HFF-Myc (cell line): ENCODE measurements around the gene COPS3.
A peak's percentile ranks its signal among the peaks of the same experiment; 100 is the strongest.

Experiments used
- DNase-seq: peaks from one replicate; pipeline ENCODE4 v3.0.0-alpha.2; 2011; ENCODE audit warnings: low read depth; ENCODE audit errors: extremely low read depth
- H3K4me3 ChIP-seq: replicated peaks from 2 replicates; pipeline ENCODE4 v1.5.1; 2011; ENCODE audit warnings: low read depth, mild to moderate bottlenecking, control low read depth, low read length
- TF ChIP-seq, protein P1 (sequence below): IDR thresholded peaks from 2 replicates; pipeline ENCODE4 v1.5.1; 2012; ENCODE audit warnings: mild to moderate bottlenecking, low read depth, low read length, control low read depth; ENCODE audit errors: missing control alignments

Gene COPS3

DNA sequence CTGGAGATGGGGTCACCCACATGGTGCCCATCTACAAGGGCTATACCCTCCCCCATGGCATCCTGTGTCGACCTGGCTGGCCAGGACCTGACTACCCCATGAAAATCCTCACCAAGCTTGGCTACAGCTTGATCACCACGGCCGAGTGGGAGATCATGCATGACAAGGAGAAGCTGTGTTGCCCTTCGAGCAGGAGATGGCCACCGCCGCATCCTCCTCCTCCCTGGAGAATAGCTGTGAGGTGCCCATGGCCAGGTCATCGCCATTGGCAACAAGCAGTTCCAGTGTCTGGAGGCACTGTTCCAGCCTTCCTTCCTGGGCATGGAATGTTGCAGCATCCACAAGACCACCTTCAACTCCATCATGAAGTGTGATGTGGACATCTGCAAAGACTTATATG lies 38.8 kb downstream of the COPS3 start:
- no peak for DNase-seq
- TF ChIP-seq, protein P1, sequence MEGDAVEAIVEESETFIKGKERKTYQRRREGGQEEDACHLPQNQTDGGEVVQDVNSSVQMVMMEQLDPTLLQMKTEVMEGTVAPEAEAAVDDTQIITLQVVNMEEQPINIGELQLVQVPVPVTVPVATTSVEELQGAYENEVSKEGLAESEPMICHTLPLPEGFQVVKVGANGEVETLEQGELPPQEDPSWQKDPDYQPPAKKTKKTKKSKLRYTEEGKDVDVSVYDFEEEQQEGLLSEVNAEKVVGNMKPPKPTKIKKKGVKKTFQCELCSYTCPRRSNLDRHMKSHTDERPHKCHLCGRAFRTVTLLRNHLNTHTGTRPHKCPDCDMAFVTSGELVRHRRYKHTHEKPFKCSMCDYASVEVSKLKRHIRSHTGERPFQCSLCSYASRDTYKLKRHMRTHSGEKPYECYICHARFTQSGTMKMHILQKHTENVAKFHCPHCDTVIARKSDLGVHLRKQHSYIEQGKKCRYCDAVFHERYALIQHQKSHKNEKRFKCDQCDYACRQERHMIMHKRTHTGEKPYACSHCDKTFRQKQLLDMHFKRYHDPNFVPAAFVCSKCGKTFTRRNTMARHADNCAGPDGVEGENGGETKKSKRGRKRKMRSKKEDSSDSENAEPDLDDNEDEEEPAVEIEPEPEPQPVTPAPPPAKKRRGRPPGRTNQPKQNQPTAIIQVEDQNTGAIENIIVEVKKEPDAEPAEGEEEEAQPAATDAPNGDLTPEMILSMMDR: no peak

DNA sequence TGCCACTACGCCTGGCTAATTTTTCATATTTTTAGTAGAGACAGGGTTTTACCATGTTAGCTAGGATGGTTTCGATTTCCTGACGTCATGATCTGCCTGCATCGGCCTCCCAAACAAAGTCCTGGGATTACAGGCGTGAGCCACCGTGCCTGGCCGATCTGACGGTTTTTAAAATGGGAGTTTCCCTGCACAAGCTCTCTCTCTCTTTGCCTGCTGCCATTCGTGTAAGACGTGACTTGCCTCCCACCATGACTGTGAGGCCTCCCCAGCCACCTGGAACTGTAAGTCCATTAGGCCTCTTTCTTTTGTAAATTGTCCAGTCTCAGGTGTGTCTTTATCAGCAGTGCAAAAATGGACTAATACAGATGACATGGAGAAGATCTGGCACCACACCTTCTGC lies 39.4 kb downstream of the COPS3 start:
- no peak overlapping the region for H3K4me3 ChIP-seq
- no peak for DNase-seq
- TF ChIP-seq, protein P1: no peak

More for the DNA sequence above, 38.8 kb downstream of the COPS3 start:
- H3K4me3 ChIP-seq: no peak overlapping the region

DNA sequence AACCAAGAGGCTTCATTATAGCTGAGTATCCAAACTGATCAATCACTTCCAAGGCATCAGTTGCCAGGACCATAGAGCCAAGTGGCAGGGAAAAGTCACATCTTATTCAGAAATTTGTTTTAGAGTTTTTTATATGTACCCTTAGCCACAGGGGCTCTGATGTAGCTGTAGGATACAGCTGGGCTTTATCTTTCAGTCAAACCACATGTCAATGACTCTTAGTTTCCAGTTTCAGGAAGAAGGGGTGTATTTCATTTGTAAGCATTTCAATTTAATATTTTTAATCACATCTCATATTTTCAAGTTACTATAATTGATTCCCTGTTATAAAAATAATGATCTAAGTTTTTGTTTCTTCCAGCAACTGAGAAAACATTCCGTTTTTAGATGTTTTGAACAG lies 41.2 kb downstream of the COPS3 start:
- TF ChIP-seq, protein P1: no peak
- H3K4me3 ChIP-seq: no peak overlapping the region
- no peak for DNase-seq

DNA sequence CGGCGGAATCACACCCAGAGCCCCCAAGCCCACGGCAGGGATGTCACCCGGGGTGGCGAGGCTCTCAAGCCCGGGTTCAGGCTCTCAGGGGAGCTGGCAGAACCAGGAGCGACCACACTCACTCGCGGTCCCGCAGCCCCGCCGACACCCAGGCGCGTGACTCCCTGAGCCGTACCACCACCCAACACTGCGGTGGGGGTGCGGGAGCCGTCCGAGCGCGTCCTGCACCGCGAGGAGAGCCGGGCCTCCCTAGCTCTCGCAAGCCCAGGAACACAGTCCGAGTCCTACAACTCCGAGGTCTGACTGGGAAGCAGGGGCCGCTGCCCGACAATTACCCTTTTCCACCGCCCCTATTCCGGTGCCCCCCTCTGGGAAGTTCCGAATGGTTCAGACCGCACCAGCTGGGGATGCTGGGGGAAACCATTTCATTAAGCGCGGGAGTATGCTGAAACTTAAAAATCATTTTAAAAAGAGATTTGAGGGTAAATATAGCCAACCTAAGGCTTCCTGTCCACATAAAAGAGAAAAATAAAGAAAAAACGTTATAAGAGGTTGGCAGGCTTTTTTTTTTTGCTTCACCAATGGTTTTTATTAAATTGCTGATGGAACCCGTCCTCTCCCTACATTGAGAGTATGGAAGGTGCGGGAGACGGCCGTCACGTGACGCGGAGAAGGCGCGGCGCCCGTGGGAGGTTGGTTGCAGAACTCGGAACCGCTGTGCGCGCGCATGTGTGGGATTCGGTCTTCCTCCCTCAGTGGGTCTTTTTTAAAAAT lies 43.8 kb downstream of the COPS3 start, which contains the start of gene FLCN:
FLCN (minus strand) TSS at position 143 of the 774 bp plus-strand sequence. CDS start 9,031 bp downstream, outside the sequence.
- TF ChIP-seq, protein P1: no peak
- DNase-seq: peak; percentile 45
- peak within 1 kb of the TSS; percentile 98 for H3K4me3 ChIP-seq

DNA sequence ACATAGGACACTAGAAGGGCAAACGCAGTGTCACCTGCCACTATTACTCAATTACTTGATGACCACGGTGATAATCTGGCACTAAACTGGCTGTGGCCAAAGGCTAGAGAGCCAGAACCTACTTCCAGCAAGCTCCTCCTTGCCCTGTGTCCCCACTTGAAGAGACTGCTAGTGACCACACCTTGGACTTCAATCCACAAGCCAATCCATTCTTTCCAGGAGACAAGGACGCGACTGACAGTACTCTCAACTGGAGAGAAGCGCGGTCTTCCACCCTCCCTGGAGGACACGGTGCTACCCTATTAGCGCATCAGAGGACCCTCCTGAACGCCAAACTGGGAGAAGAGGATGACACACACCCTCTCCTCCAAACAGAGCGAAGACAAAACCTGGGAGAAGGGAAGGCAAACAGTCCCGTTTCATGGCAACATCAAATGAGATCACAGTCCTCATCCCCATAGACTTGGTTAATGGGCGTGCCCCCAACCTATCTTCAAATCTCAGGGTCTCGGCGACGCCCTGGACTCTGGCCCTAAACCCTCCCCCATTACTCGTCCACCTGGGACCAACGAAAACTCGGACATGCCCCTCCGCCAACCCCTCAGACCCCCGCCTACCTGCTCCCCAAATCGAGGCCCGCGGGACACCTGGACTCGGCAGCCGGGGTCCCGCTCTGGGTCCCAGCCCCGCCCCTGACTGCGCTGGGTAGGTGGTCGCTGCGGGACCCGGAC lies 44.6 kb downstream of the COPS3 start:
- H3K4me3 ChIP-seq: peak overlapping the region; percentile 98
- TF ChIP-seq, protein P1: no peak
- DNase-seq: no peak

DNA sequence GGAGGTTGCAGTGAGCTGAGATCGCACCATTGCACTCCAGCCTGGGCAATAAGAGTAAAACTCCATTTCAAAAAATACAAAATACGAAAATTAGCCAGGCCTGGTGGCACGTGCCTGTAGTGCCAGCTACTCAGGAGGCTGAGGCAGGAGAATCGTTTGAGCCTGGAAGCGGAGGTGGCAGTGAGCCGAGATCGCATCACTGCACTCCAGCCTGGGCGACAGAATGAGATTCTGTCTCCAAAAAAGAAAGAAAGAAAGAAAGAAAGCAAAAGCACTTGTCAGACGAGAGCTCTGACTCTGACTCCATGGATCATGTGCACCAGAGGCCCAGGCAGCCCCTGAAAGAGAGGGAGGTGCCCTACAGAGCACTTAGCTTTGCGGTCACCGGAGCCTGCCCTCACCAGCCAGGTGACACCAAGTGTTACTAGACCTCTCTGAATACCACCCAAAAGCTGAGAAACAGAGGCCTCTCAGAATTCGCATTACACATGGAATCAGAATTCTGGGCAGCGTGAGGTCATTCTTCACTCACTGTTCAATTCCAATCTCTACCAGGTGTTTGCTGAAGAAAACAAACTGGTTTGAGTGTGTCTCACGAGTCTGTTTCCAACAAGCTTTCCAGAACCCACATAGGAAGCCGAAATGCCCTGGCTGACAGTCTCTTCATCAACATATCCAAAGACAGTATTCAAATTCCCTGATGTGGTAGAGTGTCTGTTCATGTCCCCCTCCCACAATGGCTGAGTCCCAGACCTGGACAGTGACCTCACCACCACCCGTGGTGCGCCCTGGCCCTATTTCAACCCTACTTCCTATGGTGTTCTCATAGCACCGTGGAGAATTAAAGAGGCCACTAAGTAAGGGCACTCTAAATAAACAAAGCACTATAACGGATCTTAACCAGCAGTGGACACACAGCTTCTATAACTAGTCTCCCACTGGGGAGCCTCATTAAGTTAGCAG lies 45.6 kb downstream of the COPS3 start:
- TF ChIP-seq, protein P1: no peak
- no peak for DNase-seq
- H3K4me3 ChIP-seq: peak overlapping the region; percentile 98
